ENCODE results near the gene TCF3. TPM values are rescaled to one million over a fixed set of nuclear protein-coding genes. Genes with fewer than 3 reads are reported as not detected.

TCF3 gene
- total RNA-seq, 1 experiment from 2014 or later = 208 TPM

GRCh38 chr19:1613808-1614570 lies 38.4 kb downstream of the TCF3 start:
- H2AFZ ChIP-seq (ENCODE audit: low read depth, low read length, poor library complexity, severe bottlenecking) = no peak overlapping the region
- no peaks in the 10 kb centered on the region for H3K27me3 ChIP-seq (ENCODE audit: insufficient read depth, low read length)
- intact Hi-C loops (cut with micrococcal nuclease) = no loop called here
- peaks cover 0 to 10% of the 10 kb centered on the region in 2 experiments; a peak in 1 of 4 replicates for H3K4me1 ChIP-seq (ENCODE audit: control insufficient read depth in 1 of 2, insufficient read depth in 2 of 2, low read length in 2 of 2)
- ATAC-seq = no peak
- H3K79me2 ChIP-seq (ENCODE audit: insufficient read depth, low read length) = peaks cover 11% of the 10 kb centered on the region; the same call in 1 of the 2 replicates
- H3K4me2 ChIP-seq (ENCODE audit: low read length) = no peak overlapping the region
- H3K36me3 ChIP-seq (ENCODE audit: control insufficient read depth in 1 of 2, insufficient read depth in 2 of 2, low read length in 2 of 2) = peaks cover 35 to 39% of the 10 kb centered on the region in 2 experiments; a peak in 3 of 4 replicates
- ChIA-PET CTCF (no interaction called here), POLR2A (no interaction called here), RAD21 (ENCODE audit: low non-redundant PET in 1 of 2, low total read pairs in 2 of 2, uncharacterized antibody in 2 of 2, unreplicated experiment in 2 of 2) (no interaction called here)
- H3K4me3 ChIP-seq (replicated peaks in 1 of 2; ENCODE audit: low read depth in 1 of 2, low read length in 2 of 2) = no peak overlapping the region
- H3K9me3 ChIP-seq (ENCODE audit: control insufficient read depth in 1 of 2, insufficient read depth in 1 of 2, low read depth in 1 of 2, low read length in 2 of 2) = no peaks in the 10 kb centered on the region
- no peak overlapping the region for H3K9ac ChIP-seq (ENCODE audit: low read length)
- no peak overlapping the region for H3K27ac ChIP-seq (ENCODE audit: low read depth, low read length)
- no TSS peak for BruUV-seq (replicated peaks)
- no peaks in the 10 kb centered on the region for H4K20me1 ChIP-seq (ENCODE audit: insufficient read depth)
- H3K9me2 ChIP-seq (ENCODE audit: insufficient read depth) = no peaks in the 10 kb centered on the region
- no peak for TF ChIP-seq POLR2AphosphoS5 (IDR thresholded peaks at IDR 0.05; ENCODE audit: low read depth, low read length)
- TF ChIP-seq EZH2 (IDR thresholded peaks at IDR 0.05) = no peak
- no peak for TF ChIP-seq MAX (IDR thresholded peaks at IDR 0.05)
- TF ChIP-seq SP1 (IDR thresholded peaks at IDR 0.05; ENCODE audit: low read depth) = no peak
- no peak for TF ChIP-seq CBX3 (IDR thresholded peaks at IDR 0.05; ENCODE audit: low read depth)
- TF ChIP-seq, protein P1, sequence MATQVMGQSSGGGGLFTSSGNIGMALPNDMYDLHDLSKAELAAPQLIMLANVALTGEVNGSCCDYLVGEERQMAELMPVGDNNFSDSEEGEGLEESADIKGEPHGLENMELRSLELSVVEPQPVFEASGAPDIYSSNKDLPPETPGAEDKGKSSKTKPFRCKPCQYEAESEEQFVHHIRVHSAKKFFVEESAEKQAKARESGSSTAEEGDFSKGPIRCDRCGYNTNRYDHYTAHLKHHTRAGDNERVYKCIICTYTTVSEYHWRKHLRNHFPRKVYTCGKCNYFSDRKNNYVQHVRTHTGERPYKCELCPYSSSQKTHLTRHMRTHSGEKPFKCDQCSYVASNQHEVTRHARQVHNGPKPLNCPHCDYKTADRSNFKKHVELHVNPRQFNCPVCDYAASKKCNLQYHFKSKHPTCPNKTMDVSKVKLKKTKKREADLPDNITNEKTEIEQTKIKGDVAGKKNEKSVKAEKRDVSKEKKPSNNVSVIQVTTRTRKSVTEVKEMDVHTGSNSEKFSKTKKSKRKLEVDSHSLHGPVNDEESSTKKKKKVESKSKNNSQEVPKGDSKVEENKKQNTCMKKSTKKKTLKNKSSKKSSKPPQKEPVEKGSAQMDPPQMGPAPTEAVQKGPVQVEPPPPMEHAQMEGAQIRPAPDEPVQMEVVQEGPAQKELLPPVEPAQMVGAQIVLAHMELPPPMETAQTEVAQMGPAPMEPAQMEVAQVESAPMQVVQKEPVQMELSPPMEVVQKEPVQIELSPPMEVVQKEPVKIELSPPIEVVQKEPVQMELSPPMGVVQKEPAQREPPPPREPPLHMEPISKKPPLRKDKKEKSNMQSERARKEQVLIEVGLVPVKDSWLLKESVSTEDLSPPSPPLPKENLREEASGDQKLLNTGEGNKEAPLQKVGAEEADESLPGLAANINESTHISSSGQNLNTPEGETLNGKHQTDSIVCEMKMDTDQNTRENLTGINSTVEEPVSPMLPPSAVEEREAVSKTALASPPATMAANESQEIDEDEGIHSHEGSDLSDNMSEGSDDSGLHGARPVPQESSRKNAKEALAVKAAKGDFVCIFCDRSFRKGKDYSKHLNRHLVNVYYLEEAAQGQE (IDR thresholded peaks at IDR 0.05; ENCODE audit: low read depth) = no peak
- no peak for TF ChIP-seq EGR1 (IDR thresholded peaks at IDR 0.05; ENCODE audit: low read depth)
- TF ChIP-seq TCF7L2 (IDR thresholded peaks at IDR 0.05; ENCODE audit: borderline replicate concordance, extremely low read depth, insufficient read depth, insufficient read length) = no peak
- TF ChIP-seq, protein P2, sequence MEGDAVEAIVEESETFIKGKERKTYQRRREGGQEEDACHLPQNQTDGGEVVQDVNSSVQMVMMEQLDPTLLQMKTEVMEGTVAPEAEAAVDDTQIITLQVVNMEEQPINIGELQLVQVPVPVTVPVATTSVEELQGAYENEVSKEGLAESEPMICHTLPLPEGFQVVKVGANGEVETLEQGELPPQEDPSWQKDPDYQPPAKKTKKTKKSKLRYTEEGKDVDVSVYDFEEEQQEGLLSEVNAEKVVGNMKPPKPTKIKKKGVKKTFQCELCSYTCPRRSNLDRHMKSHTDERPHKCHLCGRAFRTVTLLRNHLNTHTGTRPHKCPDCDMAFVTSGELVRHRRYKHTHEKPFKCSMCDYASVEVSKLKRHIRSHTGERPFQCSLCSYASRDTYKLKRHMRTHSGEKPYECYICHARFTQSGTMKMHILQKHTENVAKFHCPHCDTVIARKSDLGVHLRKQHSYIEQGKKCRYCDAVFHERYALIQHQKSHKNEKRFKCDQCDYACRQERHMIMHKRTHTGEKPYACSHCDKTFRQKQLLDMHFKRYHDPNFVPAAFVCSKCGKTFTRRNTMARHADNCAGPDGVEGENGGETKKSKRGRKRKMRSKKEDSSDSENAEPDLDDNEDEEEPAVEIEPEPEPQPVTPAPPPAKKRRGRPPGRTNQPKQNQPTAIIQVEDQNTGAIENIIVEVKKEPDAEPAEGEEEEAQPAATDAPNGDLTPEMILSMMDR (IDR thresholded peaks at IDR 0.05 in 2 of 3, conservative IDR thresholded peaks at IDR 0.05 in 1 of 3; ENCODE audit: borderline replicate concordance in 1 of 3, insufficient read depth in 1 of 3, low read depth in 2 of 3, low read length in 2 of 3) = no peak
- no peak for TF ChIP-seq SRF (IDR thresholded peaks at IDR 0.05; ENCODE audit: low read depth)
- TF ChIP-seq JUND (IDR thresholded peaks at IDR 0.05) = no peak
- TF ChIP-seq, protein P3, sequence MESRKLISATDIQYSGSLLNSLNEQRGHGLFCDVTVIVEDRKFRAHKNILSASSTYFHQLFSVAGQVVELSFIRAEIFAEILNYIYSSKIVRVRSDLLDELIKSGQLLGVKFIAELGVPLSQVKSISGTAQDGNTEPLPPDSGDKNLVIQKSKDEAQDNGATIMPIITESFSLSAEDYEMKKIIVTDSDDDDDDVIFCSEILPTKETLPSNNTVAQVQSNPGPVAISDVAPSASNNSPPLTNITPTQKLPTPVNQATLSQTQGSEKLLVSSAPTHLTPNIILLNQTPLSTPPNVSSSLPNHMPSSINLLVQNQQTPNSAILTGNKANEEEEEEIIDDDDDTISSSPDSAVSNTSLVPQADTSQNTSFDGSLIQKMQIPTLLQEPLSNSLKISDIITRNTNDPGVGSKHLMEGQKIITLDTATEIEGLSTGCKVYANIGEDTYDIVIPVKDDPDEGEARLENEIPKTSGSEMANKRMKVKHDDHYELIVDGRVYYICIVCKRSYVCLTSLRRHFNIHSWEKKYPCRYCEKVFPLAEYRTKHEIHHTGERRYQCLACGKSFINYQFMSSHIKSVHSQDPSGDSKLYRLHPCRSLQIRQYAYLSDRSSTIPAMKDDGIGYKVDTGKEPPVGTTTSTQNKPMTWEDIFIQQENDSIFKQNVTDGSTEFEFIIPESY (IDR thresholded peaks at IDR 0.05; ENCODE audit: extremely low read depth, insufficient replicate concordance, low read length) = no peak
- no peak for DNase-seq (ENCODE audit: low read depth, low spot score)

Measured in HCT116 (cell line).